GM23338 (cell line): ENCODE results near the gene BNIP5. TPM values are rescaled to one million over a fixed set of nuclear protein-coding genes. Genes with fewer than 3 reads are reported as not detected.
A peak's percentile ranks its signal among the peaks of the same experiment; 100 is the strongest.

ENCODE experiments used
- ATAC-seq: fragments of 200-7000 bp; cut with Tn5 transposase; 3 replicates; pipeline ENCODE4 v1.9.1; 2020
- DNase-seq: peaks from one replicate; pipeline ENCODE4 v3.0.0-alpha.2; 2015; ENCODE audit warnings: low spot score
- H2AFZ ChIP-seq: fragments of 200-600 bp; sonication (generic); 2 replicates; pipeline ENCODE4 v1.8.0; 2016; ENCODE audit warnings: antibody characterized with exemption, mild to moderate bottlenecking, moderate library complexity
- H3F3A ChIP-seq: fragments of 200-600 bp; sonication (generic); replicated peaks from 2 replicates; pipeline ENCODE4 v1.8.0; 2017; ENCODE audit warnings: antibody characterized with exemption, mixed run types, low read depth
- H3K27ac ChIP-seq: fragments of 200-600 bp; sonication (generic); 2 replicates; pipeline ENCODE4 v1.6.1; 2016; ENCODE audit warnings: low read depth
- H3K27me3 ChIP-seq: fragments of 200-600 bp; sonication (generic); 2 replicates; pipeline ENCODE4 v1.8.0; 2016; ENCODE audit warnings: mild to moderate bottlenecking, mixed run types, moderate library complexity; ENCODE audit not compliant: insufficient read depth
- H3K36me3 ChIP-seq: fragments of 200-600 bp; sonication (generic); 2 replicates; pipeline ENCODE4 v1.8.0; 2016; ENCODE audit warnings: mild to moderate bottlenecking; ENCODE audit not compliant: insufficient read depth
- H3K4me1 ChIP-seq: fragments of 200-600 bp; sonication (generic); 2 replicates; pipeline ENCODE4 v1.8.0; 2016; ENCODE audit warnings: mild to moderate bottlenecking, moderate library complexity; ENCODE audit not compliant: insufficient read depth
- H3K4me2 ChIP-seq: fragments of 200-600 bp; sonication (generic); 2 replicates; pipeline ENCODE4 v1.7.1; 2017; ENCODE audit warnings: mixed run types
- H3K4me3 ChIP-seq: fragments of 200-600 bp; sonication (generic); 2 replicates; pipeline ENCODE4 v1.6.1; 2016; ENCODE audit warnings: mixed run types
- H3K79me2 ChIP-seq: fragments of 200-600 bp; sonication (generic); replicated peaks from 2 replicates; pipeline ENCODE4 v1.8.0; 2017; ENCODE audit warnings: mild to moderate bottlenecking; ENCODE audit not compliant: insufficient read depth
- H3K9me2 ChIP-seq: fragments of 200-600 bp; sonication (generic); 2 replicates; pipeline ENCODE4 v1.8.0; 2017; ENCODE audit not compliant: insufficient read depth
- H4K20me1 ChIP-seq: fragments of 200-600 bp; sonication (generic); replicated peaks from 2 replicates; pipeline ENCODE4 v1.8.0; 2017; ENCODE audit warnings: mild to moderate bottlenecking; ENCODE audit not compliant: insufficient read depth
- H3K27ac Mint-ChIP-seq: 2 replicates; pipeline ENCODE4 v1.8.0; 2020; ENCODE audit warnings: inconsistent platforms, mild to moderate bottlenecking, moderate library complexity, mixed read lengths
- H3K27me3 Mint-ChIP-seq: 3 replicates; pipeline ENCODE4 v1.8.0; 2022; ENCODE audit warnings: low read depth, mild to moderate bottlenecking, moderate library complexity, mixed read lengths, inconsistent platforms; ENCODE audit not compliant: insufficient read depth, poor library complexity
- H3K36me3 Mint-ChIP-seq: 3 replicates; pipeline ENCODE4 v1.8.0; 2021; ENCODE audit warnings: low read depth, mild to moderate bottlenecking, inconsistent platforms, moderate library complexity, mixed read lengths
- H3K4me1 Mint-ChIP-seq: 3 replicates; pipeline ENCODE4 v1.8.0; 2020; ENCODE audit warnings: mild to moderate bottlenecking, inconsistent platforms, mixed read lengths
- H3K4me3 Mint-ChIP-seq: 3 replicates; pipeline ENCODE4 v1.8.0; 2021; ENCODE audit warnings: moderate library complexity, mild to moderate bottlenecking, inconsistent platforms, mixed read lengths
- H3K9me3 Mint-ChIP-seq: 3 replicates; pipeline ENCODE4 v1.8.0; 2020; ENCODE audit warnings: moderate library complexity, mild to moderate bottlenecking, inconsistent platforms, mixed read lengths
- CREB1 ChIP-seq: fragments of 250-450 bp; sonication (Bioruptor Pico); IDR thresholded peaks from 2 replicates; pipeline ENCODE4 v1.5.0; 2020; ENCODE audit warnings: low read depth, mild to moderate bottlenecking, moderate library complexity
- EZH2 ChIP-seq: fragments of 200-600 bp; sonication (generic); IDR thresholded peaks from one replicate; pipeline ENCODE4 v1.8.0; 2017; ENCODE audit warnings: antibody characterized with exemption, mild to moderate bottlenecking, low read depth; ENCODE audit not compliant: unreplicated experiment
- POLR2AphosphoS5 ChIP-seq: IDR thresholded peaks from 2 replicates; pipeline ENCODE4 v1.6.1; 2016; ENCODE audit warnings: antibody characterized with exemption, low read depth
- ZNF114 ChIP-seq: fragments of 250-450 bp; sonication (Bioruptor Pico); IDR thresholded peaks from 2 replicates; pipeline ENCODE4 v1.5.0; 2020; ENCODE audit warnings: mild to moderate bottlenecking, moderate library complexity
- polyA plus RNA-seq: library from polyadenylated mRNA; unstranded; fragments of >200 nt; fragmentation: Nextera tagmentation; extraction: Ambion mirVana; gene quantifications from 2 replicates; pipeline ENCODE4 v1.2.1, GENCODE V29; 2016
- total RNA-seq: library from RNA; depleted of rRNA; stranded (reverse); fragments of >200 nt; shearing (Covaris generic); gene quantifications from 2 replicates; pipeline ENCODE4 v1.2.3, GENCODE V29; 2014
- TF ChIP-seq, protein P1 (sequence below): fragments of 250-450 bp; sonication (Bioruptor Pico); IDR thresholded peaks from 2 replicates; pipeline ENCODE4 v1.5.0; 2020; ENCODE audit warnings: mild to moderate bottlenecking, moderate library complexity
- TF ChIP-seq, protein P2 (sequence below), 2 experiments: fragments of 200-600 bp in 1 of 2; sonication (generic) in 1 of 2; conservative IDR thresholded peaks; 2 replicates each; pipeline versions ENCODE4 v1.5.1 to v1.6.1; 2016 to 2017; ENCODE audit warnings: antibody characterized with exemption in 2 of 2, low read depth in 2 of 2, mild to moderate bottlenecking in 2 of 2, moderate library complexity in 1 of 2

BNIP5 gene
- total and polyA plus RNA-seq, 2 experiments from 2014 or later, result not detected

DNA sequence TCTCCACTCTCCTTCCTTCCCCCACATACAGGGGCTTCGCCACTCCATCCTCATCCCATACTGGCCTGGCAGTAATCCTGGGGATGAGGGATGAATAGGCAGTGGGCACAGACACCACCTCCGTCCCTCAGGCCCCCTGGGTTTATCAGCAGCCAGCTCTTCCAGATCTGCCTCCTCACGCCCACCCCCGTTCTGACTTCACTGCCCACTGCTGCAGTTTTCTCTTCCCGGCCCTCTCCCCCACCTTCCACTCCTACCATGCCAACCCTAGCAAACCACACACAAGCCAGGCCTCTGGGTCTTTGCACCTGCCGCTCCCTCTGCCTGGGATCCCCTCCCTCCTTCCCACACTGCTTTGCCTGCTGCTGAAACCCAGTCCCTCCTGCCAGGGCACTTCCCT, 44.5 kb downstream of the BNIP5 start (continued):
- TF ChIP-seq, protein P1, sequence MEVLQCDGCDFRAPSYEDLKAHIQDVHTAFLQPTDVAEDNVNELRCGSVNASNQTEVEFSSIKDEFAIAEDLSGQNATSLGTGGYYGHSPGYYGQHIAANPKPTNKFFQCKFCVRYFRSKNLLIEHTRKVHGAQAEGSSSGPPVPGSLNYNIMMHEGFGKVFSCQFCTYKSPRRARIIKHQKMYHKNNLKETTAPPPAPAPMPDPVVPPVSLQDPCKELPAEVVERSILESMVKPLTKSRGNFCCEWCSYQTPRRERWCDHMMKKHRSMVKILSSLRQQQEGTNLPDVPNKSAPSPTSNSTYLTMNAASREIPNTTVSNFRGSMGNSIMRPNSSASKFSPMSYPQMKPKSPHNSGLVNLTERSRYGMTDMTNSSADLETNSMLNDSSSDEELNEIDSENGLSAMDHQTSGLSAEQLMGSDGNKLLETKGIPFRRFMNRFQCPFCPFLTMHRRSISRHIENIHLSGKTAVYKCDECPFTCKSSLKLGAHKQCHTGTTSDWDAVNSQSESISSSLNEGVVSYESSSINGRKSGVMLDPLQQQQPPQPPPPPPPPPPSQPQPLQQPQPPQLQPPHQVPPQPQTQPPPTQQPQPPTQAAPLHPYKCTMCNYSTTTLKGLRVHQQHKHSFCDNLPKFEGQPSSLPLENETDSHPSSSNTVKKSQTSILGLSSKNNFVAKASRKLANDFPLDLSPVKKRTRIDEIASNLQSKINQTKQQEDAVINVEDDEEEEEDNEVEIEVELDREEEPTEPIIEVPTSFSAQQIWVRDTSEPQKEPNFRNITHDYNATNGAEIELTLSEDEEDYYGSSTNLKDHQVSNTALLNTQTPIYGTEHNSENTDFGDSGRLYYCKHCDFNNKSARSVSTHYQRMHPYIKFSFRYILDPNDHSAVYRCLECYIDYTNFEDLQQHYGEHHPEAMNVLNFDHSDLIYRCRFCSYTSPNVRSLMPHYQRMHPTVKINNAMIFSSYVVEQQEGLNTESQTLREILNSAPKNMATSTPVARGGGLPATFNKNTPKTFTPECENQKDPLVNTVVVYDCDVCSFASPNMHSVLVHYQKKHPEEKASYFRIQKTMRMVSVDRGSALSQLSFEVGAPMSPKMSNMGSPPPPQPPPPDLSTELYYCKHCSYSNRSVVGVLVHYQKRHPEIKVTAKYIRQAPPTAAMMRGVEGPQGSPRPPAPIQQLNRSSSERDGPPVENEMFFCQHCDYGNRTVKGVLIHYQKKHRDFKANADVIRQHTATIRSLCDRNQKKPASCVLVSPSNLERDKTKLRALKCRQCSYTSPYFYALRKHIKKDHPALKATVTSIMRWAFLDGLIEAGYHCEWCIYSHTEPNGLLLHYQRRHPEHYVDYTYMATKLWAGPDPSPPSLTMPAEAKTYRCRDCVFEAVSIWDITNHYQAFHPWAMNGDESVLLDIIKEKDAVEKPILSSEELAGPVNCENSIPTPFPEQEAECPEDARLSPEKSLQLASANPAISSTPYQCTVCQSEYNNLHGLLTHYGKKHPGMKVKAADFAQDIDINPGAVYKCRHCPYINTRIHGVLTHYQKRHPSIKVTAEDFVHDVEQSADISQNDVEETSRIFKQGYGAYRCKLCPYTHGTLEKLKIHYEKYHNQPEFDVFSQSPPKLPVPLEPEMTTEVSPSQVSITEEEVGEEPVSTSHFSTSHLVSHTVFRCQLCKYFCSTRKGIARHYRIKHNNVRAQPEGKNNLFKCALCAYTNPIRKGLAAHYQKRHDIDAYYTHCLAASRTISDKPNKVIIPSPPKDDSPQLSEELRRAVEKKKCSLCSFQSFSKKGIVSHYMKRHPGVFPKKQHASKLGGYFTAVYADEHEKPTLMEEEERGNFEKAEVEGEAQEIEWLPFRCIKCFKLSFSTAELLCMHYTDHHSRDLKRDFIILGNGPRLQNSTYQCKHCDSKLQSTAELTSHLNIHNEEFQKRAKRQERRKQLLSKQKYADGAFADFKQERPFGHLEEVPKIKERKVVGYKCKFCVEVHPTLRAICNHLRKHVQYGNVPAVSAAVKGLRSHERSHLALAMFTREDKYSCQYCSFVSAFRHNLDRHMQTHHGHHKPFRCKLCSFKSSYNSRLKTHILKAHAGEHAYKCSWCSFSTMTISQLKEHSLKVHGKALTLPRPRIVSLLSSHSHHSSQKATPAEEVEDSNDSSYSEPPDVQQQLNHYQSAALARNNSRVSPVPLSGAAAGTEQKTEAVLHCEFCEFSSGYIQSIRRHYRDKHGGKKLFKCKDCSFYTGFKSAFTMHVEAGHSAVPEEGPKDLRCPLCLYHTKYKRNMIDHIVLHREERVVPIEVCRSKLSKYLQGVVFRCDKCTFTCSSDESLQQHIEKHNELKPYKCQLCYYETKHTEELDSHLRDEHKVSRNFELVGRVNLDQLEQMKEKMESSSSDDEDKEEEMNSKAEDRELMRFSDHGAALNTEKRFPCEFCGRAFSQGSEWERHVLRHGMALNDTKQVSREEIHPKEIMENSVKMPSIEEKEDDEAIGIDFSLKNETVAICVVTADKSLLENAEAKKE (CRISPR knock-in tag), result no peak
- TF ChIP-seq EZH2 (no peak), POLR2AphosphoS5 (no peak), CREB1 (CRISPR knock-in tag) (no peak), ZNF114 (no peak)

DNA sequence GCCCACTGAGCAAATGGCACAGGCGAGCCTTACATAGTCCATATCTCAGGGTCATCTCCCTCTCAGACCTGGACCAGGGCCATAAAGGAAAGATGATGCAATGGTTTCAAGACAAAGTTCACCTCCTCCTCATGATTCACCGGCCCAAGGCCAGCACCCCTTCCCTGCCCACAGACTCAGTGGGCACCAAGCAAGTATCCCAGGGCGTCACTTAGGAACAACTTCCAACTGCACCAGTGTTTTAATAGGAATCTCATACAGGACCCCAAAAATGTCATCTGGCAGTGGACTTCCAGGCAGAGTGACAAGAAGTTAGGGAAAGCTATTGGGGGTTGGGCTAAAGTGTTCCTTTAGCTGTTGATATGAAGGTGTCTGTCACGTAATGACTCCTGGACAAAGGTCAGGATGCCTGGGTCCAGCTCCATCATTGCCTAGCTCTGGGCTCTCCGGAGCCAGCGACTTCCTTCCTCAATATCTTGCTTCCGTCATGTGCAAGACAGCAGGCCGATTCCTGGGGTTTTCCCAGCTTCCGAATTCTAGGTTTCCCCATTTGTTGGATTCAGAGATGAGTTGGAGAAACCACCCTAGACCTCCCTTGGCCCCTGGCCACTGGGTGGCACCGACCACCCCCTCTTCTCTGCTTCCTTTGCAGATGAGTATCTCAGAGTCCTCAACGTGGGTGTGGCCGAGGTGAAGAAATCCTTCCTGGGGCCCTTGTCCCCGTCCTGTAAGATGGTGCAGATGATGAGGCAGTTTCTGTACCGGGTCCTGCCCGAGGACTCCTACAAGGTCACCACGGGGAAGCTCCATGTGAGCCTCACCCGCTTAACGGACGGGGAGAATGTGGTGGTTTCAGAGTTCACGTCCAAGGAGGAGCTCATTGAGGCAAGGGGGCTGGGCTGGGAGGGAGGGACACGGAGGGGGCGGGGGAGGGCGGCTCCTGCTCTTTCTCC, 45.7 kb downstream of the BNIP5 start:
- no peaks in the 10 kb centered on the region for H3F3A ChIP-seq
- H3K4me3 ChIP-seq, result no peak overlapping the region
- H3K4me1 ChIP-seq, result peaks cover 5% of the 10 kb centered on the region; the same call in 1 of the 2 replicates
- H3K4me3 Mint-ChIP-seq, result no peak overlapping the region
- peaks cover 8% of the 10 kb centered on the region for H3K4me1 Mint-ChIP-seq
- no peaks in the 10 kb centered on the region for H3K9me2 ChIP-seq
- no peaks in the 10 kb centered on the region for H3K36me3 ChIP-seq
- H3K79me2 ChIP-seq, result no peaks in the 10 kb centered on the region
- H3K27ac ChIP-seq, result no peak overlapping the region
- no peak overlapping the region for H3K4me2 ChIP-seq
- H3K27me3 Mint-ChIP-seq, result peaks cover 10% of the 10 kb centered on the region
- H4K20me1 ChIP-seq, result 0 out of 2 replicates have a peak, but pooled peaks cover 3% of the 10 kb centered on the region
- no peaks in the 10 kb centered on the region for H3K27me3 ChIP-seq
- TF ChIP-seq CREB1 (CRISPR knock-in tag), result no peak
- TF ChIP-seq, protein P2, sequence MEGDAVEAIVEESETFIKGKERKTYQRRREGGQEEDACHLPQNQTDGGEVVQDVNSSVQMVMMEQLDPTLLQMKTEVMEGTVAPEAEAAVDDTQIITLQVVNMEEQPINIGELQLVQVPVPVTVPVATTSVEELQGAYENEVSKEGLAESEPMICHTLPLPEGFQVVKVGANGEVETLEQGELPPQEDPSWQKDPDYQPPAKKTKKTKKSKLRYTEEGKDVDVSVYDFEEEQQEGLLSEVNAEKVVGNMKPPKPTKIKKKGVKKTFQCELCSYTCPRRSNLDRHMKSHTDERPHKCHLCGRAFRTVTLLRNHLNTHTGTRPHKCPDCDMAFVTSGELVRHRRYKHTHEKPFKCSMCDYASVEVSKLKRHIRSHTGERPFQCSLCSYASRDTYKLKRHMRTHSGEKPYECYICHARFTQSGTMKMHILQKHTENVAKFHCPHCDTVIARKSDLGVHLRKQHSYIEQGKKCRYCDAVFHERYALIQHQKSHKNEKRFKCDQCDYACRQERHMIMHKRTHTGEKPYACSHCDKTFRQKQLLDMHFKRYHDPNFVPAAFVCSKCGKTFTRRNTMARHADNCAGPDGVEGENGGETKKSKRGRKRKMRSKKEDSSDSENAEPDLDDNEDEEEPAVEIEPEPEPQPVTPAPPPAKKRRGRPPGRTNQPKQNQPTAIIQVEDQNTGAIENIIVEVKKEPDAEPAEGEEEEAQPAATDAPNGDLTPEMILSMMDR (conservative IDR thresholded peaks at IDR 0.05; ENCODE audit: low read depth in 2 of 2), result peak in 1 of 2 experiments; percentile 22; a peak in 2 of 4 replicates
- ATAC-seq (no peak), DNase-seq (no peak)
- no peaks in the 10 kb centered on the region for H3K9me3 Mint-ChIP-seq
- H2AFZ ChIP-seq, result 0 out of 2 replicates have a peak overlapping the region, but pooled peaks have one; percentile 59
- H3K27ac Mint-ChIP-seq, result no peak overlapping the region
- H3K36me3 Mint-ChIP-seq, result no peaks in the 10 kb centered on the region
